HG03558 (cell line): Measurements from ENCODE around the gene ZNF532.
"Not testable (repeated sequence)": the region's sequence is repeated elsewhere in the genome, so short reads cannot be mapped to it uniquely, and the experiment has no call there.

Experiments used
- ATAC-seq: cut with Tn5 transposase; IDR thresholded peaks from one replicate; pipeline ENCODE4 v1.9.1; 2021; ENCODE audit warnings: moderate number of reproducible peaks; ENCODE audit not compliant: unreplicated experiment; ENCODE audit errors: extremely low read depth

Gene ZNF532, protein sequence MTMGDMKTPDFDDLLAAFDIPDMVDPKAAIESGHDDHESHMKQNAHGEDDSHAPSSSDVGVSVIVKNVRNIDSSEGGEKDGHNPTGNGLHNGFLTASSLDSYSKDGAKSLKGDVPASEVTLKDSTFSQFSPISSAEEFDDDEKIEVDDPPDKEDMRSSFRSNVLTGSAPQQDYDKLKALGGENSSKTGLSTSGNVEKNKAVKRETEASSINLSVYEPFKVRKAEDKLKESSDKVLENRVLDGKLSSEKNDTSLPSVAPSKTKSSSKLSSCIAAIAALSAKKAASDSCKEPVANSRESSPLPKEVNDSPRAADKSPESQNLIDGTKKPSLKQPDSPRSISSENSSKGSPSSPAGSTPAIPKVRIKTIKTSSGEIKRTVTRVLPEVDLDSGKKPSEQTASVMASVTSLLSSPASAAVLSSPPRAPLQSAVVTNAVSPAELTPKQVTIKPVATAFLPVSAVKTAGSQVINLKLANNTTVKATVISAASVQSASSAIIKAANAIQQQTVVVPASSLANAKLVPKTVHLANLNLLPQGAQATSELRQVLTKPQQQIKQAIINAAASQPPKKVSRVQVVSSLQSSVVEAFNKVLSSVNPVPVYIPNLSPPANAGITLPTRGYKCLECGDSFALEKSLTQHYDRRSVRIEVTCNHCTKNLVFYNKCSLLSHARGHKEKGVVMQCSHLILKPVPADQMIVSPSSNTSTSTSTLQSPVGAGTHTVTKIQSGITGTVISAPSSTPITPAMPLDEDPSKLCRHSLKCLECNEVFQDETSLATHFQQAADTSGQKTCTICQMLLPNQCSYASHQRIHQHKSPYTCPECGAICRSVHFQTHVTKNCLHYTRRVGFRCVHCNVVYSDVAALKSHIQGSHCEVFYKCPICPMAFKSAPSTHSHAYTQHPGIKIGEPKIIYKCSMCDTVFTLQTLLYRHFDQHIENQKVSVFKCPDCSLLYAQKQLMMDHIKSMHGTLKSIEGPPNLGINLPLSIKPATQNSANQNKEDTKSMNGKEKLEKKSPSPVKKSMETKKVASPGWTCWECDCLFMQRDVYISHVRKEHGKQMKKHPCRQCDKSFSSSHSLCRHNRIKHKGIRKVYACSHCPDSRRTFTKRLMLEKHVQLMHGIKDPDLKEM (N-terminal part only)

DNA sequence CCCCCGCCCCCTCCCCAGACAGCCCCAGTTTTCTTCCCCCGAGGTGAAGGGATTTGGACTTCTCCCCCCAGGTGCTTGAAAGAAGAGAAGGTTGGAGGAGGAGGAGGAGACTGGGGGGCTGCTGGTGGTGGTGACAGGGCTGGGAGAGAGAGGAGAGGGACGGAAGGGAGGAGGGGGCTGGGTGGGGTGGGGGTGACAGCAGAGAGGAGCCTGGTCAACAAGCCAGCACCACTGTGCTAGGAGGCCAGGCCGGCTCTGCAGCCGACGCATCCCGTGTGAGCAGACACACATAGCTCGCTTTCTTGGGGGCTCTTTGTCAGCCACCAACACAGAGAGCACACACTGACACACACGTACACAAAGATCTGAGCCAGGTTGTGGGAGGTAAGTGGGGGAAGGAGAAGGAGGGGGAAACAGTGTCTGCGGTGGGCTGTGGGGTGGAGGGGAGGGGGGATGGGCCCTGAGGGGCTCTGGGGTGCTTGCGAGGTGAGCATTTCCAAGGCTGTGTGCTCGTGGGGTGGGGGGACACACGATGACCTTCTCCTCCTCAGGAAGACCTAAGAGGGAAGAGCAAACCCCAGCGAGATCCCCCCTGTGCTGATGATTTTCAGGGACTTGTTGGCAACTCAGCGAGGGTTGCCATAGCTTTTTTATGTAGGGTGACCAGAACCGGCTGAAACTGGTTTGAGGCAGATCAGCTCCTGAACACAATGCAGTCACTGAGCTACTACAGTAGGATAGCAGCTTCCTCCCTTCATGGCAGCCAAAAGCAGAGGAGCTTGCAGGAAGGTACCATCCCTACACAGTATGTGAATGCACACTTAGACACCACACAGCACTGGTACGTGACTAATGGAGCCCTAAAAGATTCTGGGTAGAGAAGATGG lies at the start of gene ZNF532:
ZNF532 (plus strand) TSS at position 732 of the 887 bp plus-strand sequence. CDS start 53,411 bp downstream, outside the sequence.
- no peak for ATAC-seq

DNA sequence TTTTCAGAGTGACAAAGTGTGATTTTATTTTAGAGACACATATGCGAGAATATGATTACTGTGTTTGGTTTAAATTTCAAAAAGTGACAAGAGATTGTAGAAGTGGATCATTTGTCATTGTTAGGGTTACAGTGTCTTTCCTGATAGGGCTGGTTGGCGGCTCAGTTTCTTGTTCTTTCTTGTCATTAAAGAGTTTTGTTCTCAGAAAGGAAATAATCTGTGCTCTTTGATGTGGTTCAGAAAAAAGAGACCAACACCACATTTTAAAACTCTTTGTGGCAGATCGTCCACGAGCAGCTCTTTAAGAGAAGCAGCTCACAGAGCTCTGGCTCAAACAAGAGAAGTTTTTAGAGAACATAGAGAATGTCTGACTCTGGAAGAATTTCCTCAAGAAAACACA lies 45.6 kb upstream of the ZNF532 start:
- ATAC-seq = no peak

DNA sequence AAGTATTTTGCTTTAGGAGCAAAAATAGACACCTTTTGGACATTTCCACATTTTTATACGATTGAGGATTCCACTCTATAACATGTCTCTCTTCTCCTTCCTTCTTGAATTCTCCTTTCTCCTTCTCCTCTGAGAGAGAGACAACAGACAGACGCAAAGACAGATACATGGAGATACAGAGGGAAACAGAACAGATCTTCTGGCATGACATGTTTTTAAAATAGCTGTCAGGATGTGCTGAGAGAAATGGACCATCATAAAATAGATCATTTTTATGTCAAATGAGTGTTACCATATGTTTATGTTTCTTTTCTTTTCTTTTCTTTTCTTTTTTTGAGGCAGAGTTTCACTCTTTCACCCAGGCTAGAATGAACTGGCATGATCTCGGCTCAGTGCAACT lies 44.4 kb upstream of the ZNF532 start:
- no peak for ATAC-seq

DNA sequence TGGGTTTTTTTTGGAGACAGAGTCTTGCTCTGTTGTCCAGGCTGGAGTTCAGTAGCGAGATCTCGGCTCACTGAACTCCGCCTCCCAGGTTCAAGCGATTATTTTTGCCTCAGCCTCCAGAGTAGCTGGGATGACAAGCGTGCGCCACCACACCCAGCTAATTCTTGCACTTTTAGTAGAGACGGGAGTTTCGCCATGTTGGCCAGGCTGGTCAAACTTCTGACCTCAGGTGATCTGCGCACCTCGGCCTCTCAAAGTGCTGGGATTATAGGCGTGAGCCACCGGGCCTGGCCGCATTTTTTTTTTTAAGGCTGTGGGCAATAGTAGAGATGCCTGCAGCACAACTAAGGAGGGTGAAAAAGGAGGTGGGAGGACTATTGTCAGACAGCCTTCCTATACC lies 41.7 kb upstream of the ZNF532 start:
- no peak for ATAC-seq

DNA sequence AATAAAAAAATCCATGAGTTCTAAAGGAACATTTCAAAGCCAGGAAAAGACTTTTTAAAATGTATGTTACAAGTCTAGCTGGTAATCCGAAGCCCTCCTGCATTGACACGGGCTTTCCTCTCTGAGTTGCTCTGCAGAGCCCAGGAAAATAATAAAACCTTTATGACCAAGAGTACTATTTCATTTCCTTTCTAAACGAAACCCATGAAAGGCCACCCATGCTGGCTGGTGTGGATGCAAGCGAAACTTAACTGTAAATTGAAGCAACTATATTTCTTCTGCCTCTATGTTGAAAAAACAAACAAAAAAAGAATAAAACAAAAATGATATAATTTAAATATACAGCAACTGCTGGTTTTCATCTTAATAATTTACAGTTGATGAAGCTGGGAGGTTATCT lies 41.3 kb upstream of the ZNF532 start:
- no peak for ATAC-seq

DNA sequence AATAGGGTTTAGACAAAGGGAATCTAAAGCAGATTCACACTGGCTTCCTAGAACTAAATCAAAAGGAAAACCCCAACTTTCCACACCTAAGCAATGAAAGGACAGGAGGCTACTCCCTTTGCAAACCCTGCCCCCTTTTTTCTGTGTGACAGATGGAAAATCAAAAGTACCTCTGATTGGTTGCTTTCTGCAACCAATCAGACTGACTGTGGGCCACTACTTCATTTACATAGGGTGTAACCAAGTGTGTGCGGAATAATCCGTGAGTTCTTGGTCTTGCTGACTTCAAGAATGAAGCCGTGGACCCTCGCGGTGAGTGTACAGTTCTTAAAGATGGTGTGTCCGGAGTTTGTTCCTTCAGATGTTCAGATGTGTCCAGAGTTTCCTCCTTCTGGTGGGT lies 37.8 kb upstream of the ZNF532 start:
- not testable (repeated sequence) for ATAC-seq

DNA sequence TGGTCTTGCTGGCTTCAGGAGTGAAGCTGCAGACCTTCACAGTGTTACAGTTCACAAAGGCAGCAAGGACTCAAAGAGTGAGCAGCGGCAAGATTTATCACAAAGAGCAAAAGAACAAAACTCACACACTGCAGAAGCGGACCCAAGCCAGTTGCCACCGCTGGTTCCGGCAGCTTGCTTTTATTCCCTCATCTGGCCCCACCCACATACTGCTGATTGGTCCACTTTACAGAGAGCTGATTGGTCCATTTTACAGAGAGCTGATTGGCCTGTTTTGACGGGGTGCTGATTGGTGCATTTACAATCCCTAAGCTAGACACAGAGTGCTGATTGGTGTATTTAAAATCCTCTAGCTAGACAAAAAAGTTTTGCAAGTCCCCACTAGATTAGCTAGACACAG lies 37.2 kb upstream of the ZNF532 start:
- no peak for ATAC-seq

DNA sequence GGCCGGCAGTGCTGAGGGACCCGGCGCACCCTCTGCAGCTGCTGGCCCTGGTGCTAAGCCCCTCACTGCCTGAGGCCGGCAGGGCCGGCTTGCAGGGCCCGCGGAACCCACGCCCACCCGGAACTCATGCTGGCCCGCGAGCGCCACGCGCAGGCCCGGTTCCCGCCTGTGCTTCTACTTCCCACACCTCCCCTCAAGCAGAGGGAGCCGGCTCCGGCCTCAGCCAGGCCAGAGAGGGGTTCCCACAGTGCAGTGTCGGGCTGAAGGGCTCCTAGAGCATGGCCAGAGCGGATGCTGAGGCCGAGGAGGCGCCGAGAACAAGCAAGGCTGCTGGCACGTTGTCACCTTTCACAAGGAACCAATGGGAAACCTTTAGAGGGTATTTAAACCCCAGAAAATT lies 36.8 kb upstream of the ZNF532 start:
- no peak for ATAC-seq

DNA sequence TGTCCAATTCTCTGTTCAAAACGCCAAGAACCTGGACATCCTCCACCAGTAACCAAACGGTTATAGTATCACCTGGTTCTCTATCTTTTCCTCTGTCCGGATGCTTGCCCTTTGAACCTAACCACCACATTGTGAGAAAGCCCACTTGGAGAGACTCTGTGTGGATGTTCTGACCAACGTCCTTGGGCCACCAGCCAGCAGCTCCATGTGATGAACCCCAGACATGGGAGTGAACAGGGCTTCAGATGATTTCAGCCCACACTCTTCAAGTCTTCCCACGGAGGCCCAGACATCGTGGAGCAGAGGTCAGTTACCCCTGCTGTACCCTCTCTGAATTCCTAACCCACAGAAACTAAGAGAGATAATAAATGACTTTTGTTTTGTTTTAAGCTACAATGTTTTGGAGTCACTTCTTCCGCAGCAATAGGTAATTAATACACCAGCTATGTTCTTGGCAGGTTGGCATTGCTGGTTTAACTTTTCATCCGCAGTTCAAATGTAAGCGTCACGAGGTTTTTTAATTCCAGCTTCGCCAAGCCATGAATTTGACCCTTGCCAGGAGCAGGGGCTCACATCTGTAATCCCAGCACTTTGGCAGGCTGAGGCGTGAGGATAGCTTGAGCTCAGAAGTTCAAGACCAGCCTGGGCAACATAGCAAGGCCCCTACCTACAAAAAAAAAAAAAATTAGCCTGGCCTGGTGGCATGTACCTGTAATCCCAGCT lies 36.1 kb upstream of the ZNF532 start:
- no peak for ATAC-seq

DNA sequence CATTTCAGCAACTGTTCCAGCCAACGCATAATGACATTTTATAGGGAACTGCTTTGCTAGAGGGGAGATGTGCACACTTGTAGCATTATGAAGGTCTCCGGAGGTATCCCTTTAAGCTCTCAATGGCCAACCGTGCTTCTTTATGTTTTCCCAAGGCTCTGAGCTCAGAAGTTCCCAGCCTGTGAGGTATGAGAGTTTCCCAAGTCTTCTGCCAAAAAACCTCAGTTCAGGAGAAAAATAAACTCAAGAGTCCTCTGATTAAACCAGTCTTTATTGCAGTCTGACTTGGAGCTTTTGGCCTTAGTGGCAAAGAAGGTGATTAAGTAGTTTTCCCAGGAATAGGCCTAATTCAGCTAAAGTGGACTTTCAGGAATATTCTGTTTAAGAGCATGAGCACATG lies 35.4 kb upstream of the ZNF532 start:
- ATAC-seq = no peak

DNA sequence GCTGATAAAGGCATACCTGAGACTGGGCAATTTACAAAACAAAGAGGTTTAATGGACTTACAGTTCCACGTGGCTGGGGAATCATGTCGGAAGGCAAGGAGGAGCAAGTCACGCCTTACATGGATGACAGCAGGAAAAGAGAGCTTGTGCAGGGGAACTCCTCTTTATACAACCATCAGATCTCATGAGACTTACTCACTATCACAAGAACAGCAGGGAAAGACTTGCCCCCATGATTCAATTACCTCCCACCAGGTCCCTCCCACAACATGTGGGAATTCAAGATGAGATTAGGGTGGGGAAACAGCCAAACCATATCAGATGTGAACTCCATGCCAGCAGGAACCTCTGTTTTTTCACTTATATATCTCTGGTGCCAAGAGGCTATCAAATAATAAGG lies 34.8 kb upstream of the ZNF532 start:
- not testable (repeated sequence) for ATAC-seq

DNA sequence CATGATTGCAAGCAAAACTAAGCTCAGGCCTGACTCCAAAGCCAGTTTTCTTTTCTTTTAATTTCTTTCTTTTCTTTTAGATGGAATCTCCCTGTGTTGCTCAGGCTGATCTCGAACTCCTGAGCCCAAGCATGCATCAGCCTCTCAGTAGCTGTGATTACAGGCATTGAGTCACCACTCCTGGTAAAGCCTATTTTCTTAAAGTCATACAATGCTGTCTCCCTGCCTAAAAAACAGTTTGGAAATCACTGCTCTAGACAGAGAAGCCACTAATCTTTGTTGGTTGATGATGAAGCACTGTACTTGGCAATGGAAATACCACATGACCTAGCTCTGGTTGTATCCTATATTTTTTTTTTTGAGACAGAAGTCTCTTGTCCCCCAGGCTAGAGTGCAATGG lies 33.1 kb upstream of the ZNF532 start:
- no peak for ATAC-seq

DNA sequence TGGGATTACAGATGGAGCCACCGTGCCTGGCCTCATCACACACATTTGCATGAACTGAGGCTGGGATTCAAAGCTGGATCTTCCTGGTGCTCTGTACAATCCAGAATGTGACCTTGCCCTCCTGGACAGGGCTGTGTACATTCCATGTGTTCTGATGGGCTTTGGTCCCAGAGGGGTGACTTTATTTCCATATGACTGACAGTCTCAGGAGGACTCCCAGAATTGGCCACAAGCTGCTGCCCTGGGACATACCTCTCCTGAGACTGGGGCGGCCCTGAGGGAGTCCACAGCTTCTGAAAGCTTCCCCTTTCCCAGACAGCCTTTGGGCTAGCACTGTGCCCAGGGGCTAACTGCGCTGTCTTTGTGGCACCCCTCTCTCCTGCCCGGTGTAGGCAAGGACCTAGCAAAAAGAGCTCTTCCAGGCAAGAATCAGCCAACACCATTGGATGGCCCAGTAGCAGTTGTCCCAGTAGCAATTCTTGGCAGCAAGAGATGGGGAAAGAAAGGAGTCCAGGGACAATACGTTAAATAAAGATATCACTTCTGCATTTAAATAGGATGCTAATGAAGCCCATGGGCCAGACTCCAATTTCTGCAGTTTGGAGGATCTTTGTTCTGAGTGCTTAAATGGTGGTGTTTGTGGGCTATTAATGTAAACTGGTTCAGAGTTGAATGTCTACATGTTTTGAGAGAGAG lies 26.4 kb upstream of the ZNF532 start:
- ATAC-seq = no peak

DNA sequence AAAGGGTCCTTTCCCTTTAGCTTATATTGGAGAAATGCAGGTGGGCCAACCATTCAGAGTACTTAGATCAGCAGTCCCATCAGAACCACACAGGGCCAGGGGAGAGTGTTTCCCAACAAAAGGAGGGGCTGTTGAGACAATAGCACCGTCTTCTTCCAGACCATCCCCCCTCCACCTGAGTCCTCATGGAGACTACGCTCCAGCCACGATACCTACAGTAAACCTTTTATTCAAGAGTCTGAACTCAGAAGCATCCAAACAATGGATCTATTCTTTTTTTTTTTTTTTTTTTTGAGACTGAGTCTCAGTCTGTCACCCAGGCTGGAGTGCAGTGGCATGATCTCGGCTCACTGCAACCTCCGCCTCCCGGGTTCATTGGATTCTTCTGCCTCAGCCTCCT lies 25.7 kb upstream of the ZNF532 start:
- ATAC-seq = no peak

DNA sequence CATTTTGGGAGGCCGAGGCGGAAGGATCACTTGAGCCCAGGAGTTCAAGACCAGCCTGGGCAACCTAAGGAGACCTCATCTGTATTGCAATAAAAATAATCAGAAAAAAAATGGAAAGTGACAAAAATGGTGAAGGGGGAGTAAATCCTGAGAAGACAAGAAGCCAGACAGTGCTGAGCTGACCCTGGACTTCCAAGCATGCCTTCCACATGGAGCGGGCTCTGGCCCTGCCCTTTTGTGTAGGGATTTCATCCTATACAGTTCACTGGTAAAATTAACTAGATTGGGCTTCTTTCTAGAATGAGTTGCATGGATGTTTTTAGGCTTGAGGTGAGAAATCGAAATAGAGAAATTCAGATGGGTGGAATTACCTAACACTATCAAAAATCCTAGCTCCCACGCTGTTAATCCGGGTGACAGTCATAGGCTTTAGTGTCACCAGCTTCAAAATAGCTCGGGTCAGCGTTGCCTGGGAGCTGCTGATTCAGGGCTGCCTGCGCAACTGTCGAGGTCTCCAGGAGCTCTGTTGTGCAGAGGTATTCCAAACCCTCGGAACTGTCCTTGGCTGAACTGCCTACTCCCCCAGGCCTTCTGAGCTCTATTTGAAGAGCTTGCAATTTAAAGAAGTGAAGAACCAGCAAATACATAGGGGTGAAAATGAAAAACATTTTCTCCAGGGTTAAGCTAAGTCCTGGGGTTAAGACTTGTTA lies 21.5 kb upstream of the ZNF532 start:
- ATAC-seq = no peak

DNA sequence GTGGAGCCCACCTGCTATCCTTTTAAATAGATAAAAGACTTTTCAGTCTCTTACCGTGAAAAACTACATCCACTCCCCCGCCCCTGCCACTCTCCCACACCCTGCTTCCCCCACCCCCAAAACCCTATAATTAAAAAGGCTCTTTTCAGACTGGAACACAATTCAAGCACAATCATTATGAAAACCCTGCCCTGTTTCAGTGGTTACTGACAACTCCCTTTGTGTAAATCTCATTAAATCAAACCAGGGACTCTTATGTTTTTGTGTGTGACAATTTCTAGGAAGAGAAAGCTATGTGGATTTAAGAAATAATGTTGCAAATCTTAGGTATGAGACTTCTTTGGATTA lies 21.0 kb upstream of the ZNF532 start:
- ATAC-seq = no peak

DNA sequence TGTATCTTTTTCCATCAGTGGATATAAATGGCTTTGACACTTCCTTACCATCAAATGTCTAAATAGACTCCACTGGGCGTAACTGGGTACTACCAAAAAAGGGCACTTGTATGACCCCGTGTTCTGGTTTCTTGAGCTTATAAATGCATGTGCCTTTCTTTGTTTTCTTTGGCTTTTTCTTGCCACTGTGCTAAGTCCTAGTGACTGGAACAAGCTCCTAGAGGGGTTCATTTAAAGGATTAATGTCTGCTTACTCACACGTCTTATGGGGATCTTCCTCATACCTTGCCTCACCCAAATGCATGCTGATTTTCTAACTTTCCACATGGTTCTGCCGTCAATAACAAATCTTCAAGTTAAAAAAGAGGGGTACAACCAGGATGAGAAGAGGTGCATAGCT lies 19.8 kb upstream of the ZNF532 start:
- ATAC-seq = no peak
